HG02981 (cell line): ENCODE results near the gene SH3BGRL2.

Experiments
- ATAC-seq: cut with Tn5 transposase; IDR thresholded peaks from one replicate; pipeline ENCODE4 v1.9.1; 2021; ENCODE audit warnings: mild to moderate bottlenecking, moderate library complexity; ENCODE audit not compliant: unreplicated experiment

SH3BGRL2 gene

DNA sequence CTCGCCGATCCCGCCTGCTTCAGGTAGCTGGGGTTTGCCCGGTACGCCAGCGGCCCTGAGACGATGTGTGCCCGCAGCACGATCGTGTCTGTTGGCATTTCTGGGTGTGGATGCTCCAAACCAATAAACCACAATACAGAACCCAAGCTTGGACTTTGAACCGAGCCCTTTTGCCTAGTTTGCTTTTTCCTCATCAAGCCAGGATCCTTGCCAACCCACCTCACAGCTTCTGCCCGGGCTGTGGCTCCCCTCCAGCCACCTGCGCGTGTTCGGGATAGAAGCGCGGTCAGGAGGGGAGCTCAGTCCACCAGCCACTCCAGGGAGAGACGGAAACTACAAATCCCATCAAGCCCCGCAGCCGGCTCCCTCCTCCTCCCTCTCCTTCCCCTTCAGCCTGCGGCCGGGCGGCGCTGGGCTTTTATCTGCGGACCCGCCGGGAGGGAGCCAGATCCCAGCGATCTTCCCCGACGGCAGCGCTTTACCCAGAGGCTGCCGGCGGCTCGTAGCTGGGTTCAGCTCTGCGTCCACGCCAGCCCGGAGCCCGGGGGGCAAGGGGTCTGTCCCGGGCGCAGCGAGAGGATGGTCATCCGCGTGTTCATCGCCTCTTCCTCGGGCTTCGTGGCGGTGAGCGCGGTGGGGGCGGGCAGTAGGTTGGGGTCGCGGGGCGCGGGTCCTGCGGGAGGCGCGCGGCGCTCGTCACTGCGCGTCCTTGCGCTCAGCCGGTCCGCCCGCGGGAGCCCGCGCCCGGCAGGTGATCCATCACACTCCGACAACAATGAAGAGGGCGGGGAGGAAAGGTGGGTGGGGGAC is at the start of gene SH3BGRL2:
Gene SH3BGRL2, plus strand, starts transcription at position 447 of the 810 bp plus-strand sequence. Its CDS starts 133 bp downstream, at position 580.
- ATAC-seq, result peak; percentile 63

DNA sequence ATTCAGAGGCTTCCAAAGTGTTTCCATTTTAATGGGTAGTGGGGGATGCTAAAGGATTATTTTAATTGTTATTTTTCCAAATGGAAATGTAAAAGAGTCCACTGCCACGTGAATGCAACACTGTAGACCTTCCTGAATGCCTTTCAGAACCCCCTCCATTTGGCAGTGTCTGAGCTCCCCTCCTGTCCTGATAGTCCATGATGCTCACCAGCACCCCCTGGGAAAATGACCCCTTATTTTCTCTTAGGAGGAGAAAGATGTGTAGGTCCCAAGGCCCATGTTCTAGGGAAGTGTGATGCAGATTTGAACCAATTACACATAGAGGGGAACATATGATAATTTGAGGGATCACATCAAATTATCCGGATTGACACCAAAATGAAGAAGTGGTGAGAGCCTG is 46.8 kb upstream of the SH3BGRL2 start:
- no peak for ATAC-seq

DNA sequence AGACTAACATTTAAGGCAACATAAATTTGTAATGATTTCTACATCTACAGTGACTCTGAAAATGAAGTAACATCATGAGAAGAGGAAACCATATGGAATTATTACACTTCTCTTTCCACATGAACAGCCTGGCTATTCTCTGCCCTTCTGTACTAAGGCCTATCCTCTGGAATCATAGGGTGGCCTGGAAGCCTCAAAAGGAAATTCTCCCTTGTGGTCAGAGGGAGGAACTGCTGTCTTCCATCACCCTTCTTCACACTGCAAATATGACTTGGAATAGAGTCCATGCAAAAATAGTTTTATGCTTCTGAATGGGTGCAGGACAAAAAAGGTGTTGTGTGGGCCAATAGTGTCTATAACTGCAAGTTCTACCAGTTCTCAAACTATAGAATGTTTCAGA is 44.6 kb upstream of the SH3BGRL2 start:
- ATAC-seq, result no peak

DNA sequence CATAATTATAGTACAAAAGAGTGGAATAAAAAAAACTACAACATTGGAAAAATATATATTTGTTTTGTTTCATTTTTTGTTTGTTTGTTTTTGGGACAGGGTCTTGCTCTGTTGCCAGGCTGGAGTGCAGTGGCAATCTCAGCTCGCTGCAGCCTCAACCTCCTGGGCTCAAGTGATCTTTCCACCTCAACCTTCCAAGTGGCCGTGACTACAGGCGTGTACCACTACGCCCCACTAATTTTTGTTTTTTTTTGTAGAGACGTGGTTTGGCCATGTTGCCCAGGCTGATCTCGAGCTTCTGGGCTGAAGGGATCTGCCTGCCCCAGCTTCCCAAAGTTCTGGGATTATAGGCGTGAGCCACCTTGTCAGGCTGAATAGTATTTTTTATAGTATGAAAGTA is 41.4 kb upstream of the SH3BGRL2 start:
- no peak for ATAC-seq

DNA sequence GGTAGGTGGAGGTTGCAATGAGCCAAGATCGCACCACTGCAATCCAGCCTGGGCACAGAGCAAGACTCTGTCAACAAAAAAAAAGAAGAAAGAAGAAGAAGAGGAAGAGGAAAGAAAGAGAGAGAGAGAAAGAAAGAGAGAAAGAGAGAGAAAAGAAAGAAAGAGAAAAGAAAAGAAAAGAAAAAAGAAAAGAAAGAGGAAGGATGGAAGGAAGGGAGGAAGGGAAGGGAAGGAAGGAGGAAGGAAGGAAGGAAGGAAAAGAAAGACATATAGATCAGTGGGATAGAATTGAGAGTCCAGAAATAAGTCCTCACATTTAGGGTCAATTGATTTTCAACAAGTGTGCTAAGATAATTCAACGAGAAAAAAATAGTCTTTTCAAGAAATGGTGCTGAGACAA is 34.0 kb upstream of the SH3BGRL2 start:
- no peak for ATAC-seq

DNA sequence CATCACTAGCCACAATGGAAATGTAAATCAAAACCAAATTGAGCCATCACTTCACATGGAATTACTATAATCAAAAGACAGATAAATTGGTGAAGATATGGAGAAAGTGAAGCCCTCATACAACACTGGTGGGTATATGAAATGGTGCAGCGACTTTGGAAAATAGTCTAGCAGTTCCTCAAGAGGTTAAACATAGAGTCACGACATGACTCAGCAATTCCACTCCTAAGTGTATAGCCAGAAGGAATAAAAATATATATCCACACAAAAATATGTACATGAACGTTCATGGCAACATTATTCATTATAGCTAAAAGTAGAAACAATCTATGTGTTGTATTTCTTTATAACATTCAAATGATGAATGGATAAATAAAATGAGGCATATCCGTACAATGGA is 33.1 kb upstream of the SH3BGRL2 start:
- ATAC-seq, result no peak

DNA sequence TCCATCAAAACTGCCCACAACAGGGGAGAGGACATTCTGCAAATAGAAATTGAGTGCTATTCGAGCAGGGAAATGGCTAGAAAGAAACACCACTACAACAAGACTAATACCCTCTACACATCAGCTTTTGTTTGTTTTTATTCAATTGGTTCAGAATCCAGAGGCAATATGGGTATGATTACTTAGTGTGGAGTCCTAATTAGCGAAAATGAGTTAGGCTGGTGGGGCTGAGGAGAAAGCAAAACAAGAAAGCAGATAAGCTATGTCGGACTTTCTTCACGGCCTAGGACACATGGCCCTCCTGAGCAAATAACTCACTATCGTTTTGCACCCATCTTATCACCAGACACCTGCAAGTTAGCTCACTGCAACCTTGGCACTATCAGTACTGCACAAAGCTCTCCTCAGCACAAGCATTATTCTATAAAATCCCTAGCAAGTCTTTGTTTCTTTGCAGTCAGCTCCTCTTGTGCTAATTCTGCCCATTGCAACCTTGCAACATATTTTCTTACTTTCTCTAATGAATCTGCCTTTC is 31.3 kb upstream of the SH3BGRL2 start:
- ATAC-seq, result no peak

DNA sequence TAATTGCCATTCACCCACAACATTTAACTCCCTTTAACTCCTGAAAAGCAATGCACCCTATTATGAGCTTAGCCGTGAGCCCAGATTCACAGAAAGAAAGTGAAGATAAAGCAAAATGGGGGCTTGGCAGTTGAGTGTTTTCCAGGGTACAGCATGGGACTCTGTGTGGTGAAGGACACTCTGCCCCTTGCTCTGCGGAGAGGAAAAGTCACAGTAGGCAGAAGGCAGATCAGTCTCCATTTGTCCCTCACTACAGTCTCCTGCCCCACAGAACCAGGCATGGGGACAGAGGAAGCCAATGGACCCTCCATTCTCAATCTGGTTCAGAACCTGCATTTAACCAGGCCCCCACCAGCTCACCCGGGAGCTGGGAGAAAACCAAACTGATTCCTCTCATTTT is 30.8 kb upstream of the SH3BGRL2 start:
- ATAC-seq, result no peak

DNA sequence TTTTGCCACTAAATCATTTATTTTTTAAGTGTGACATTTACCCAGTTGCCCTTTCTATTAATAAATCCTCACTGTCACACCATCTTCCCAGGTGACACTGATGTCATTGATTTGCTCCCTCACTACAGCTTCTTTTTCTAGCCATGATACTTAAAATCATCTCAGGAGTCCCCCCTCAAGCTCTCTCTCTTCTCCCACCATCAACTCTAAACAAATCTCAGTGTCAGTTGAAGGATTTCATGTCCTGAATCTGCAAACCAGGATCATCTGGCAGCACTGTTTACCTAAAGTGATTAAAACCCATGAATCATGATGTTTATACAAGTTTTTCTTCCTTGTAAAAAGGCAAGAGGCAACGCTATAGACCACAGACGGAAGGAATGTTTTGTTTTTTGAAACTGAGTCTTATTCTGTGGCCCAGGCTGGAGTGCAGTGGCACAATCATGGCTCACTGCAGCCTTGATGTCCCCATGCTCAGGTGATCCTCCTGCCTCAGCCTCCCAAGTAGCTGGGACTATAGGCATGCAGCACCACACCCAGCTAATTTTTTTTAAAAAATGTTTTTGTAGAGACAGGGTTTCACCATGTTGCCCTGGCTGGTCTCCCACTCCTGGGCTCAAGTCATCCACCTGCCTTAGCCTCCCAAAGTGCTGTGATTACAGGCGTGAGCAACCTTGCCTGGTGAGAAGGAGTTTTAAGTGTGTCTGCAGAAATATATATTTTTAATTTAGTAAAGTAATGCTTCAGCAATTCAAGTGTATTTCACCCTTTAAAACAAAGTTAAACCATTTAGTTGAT is 30.1 kb upstream of the SH3BGRL2 start:
- ATAC-seq, result no peak

DNA sequence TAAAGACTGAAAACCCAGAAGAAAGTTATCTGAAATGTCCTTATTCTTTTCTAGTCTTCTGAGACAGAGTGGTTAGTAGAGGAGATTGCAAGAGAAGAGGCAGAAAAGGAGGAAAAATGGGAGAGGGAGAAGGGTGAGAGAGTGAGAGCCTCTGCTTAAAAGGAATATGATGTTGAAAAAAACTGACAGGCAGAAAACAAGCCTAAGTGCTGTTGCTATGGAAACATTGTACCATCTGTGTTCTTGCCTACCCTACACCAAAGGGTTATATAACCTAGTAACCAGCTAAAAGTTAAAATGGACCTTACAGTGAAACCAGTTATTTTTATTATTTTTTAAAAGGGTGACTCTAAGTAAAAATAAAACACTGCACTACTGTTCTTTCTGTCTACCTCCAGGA is 28.3 kb upstream of the SH3BGRL2 start:
- no peak for ATAC-seq

DNA sequence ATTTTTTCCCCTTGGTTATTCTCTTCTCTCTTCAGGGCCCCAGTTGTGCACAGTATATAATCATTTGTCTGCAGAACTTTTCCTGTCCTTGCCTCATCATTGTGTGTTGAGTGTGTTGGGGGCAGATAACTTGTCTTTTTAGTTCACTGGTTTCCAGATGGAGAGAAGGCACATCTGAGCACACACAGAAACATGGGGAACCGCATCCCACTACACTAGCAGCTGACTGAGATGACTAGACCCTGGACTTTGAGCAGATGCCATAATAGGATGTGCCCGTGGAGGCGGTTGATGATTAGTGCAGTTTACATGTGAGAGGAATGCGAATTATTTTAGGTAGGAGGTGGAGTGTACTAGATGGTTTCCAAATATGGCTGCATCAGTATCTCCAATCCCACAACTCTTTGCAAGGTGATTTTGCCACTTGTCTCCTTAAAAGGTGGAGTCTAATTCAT is 26.5 kb upstream of the SH3BGRL2 start:
- no peak for ATAC-seq

DNA sequence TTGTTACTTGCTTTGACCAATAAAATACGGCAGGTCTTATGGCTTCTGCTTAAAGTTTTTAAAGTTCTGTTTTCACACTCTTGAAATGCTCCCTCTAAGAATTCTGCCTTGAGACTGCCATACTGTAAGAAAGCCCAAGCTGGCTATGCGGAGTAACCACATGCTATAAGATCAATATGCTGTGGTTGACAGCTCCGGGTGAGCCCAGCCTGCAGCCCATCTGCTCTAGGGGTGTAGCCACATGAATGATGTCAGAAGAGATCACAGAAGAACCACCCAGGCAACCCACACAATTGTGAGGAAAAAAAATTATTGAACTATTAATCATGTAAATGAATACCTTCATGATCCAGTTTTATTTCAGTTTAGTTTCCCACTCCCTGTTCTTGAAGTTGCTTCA is 26.1 kb upstream of the SH3BGRL2 start:
- ATAC-seq, result no peak

DNA sequence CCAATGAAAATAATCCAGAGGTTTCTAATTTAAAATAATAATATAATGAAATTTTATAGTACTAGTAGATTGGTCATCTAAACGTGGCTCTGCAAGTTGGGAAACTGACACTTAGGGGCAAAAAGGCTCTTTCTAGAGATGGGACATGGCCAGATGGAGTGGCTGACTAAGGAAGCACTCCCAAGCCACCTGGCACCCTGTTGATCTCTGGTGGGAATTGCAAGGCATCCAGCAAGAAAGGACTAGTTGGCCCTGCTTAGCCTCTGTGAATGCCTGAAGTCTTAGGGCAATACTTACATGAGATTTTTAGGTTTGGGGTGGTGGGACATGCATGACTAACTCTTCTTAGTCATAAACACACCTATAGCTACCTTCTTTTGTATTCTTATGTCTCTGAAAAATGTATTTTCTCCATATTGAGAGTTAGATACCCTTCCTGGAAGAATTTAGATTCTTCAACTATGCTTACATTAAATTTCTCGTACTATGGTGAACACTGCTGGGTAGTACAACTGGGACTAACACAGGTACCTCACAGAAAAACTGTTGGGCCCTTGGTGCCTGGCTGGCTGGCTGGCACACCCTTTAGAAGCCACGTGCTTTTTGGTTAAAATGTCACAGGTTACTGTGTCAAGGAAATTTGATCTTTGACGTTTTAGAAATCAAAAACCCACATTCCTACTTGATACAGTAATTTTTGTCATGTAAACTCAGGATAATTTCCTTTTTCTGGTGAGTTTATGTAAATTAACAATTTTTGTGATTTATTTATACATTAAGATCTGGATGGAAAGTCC is 25.0 kb upstream of the SH3BGRL2 start:
- no peak for ATAC-seq

DNA sequence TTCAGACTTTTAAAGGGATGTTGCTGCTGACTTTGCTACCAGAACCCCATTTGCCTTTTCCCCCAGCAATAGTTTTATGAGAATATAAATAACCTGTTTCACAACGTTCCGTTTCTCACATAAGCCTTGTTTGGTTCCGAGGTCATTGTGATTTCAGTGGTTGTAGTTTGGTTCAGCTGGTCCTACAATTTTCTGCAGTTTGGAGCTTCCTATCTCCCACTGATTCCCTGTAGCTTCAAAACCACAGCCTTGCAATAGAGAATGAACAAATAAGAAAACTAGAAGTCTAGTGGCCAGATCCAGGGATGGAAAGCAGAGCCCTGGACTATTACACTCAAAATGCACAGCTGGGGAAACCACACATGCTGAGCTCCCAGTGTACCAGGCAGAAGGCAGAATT is 24.1 kb upstream of the SH3BGRL2 start:
- ATAC-seq, result no peak

DNA sequence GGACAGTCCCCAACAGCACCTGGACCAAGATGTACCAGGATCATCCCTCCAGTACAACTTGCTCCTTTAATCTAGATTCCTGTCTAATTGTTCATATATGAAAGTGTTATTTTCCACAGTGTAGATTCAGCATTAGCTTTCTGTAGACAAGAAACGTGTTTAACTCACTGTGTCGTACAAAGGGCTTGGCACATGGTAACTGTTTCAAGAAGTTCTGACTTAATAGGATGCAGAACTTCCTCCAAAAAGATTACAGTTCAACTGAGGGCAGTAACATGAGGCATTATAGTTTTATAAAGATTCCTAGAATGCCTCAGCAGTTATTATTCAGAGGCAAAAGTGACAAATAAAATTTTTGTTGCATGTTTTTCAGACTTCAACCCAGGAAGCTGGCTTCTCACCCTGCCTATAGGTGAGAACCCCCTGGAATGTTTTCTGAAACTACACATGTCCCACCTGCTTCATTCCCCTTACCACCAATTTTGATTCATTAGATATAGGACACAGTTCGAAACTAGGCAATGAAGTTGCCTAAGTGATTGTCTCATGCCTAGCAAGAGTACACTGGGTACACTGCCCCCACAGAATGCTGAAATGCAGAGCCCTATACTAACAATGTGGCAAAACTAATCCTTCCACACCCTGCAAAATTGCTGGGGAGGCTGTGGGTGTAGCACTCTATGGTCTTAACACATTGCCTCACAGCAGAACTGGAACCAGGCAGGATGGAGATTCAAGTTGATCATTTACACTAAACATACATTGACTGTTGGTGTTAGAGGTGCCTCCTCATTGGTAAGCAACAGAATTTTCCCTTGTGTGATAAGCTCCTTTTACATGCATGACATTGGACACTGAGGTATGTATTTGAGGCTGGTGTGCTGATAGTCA is 22.6 kb upstream of the SH3BGRL2 start:
- ATAC-seq, result no peak

DNA sequence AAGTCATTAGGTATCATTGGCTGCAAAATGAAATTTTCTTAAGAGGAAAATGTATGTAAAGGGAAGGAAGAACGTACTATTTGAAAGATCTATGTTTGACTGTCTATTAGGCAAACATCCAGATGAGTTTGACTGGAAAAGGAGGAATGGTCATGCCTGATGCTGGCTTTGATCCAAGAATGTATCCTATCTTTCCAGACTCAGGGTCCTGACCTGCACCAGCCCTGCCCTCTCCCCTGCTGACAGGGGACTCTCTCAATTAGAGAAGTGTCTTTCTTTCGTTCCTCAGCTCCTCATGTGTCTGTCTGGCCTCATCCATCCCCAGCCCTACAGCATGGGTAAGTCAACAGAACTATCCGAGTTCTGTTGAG is 21.9 kb upstream of the SH3BGRL2 start:
- no peak for ATAC-seq

DNA sequence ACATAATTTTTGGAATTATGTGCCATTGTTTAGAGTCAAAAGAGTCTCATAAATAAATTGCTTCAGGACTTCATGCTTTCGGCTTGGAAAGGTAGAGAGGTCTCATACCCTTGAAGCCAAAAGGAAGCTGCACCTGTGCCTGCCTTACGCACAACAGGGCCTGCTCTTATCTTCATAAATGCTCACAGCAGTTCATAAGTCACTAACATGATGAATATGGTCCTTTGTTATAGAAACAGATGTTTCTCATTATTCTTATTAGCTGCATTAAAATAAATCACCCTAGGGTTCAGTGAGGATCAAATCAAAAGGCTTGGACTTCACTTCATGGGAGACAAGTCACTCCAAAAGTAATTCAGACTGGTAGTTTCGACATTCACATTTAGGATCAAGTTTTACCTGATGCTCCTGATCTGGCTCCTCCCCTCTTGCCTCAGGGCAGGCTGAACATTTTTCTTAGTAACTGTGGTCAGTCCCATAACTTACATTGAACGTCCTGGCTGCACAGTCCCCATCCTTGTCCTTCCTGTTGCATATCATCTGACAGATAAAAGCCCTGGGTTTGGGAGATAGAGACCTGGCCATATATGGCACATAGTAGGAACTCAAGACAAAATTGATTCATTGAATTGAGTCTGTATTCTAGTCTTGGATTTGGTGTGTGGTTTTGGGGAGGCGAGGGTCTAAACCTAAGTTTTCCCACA is 20.7 kb upstream of the SH3BGRL2 start:
- no peak for ATAC-seq

DNA sequence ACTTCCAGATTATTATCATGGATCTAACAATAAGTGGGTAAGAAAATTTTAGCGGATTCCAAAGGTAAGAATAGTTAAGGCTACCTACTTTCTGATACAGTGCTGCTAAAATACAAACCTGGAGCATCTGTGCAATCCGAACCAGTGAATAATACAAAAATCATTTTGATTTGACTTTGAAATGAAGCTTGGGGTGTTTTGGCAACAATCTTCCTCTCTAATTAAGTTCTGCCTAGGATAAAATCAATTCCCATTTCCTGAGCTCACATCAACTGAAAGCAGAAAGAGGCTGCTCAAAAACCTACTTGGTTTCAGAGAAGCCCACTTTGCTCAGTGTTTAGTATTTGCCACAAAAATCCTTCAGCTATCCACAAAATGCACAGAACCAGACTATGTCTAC is 18.7 kb upstream of the SH3BGRL2 start:
- ATAC-seq, result no peak

DNA sequence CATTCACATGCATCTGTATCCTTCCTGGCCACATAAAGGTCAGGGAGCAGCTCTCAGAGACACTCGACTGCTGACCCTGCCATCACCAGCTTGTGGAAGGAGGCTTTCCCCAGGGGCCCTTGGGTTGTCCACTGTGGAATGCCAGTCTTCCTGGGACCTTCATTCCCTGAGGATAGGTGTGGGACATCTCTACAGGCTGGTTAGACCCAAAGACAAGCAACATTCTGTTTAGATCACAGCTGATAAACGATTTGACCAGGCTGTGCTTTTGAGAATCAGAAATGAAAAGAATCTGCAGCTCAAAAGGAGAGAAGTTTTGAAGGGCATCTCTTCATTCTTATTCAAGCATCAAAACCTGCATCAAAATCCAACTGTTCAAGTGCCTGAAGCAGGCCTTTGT is 18.2 kb upstream of the SH3BGRL2 start:
- ATAC-seq, result no peak

DNA sequence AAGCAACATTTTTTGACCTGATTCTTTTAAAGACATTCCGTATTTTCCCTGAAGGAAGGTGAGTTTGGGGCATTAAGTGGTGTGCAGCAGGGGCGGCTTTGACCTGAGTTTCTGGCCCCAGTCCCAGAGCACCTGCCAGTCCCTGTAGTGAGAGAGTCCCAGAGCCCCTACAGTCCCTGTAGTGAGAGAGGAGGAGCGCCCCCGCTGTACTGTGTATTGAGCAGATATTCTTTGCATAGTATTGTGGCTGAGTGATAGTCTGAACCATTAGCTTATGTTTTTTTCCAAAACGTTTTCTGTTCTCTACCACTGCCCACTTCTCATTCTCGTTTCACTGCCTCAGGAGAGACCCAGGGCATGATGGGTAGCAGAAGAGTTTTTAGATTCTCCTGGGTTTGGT is 17.2 kb upstream of the SH3BGRL2 start:
- ATAC-seq, result no peak
